ENCODE results near the gene CLCN1.

CLCN1 gene

GRCh38 chr7:143343596-143343995 lies 27.7 kb downstream of the CLCN1 start:
- DNase-seq: no peak

- peak; percentile 24 for DNase-seq
Measured at GRCh38 chr7:143345428-143345900, 29.6 kb downstream of the CLCN1 start.

- DNase-seq: no peak
Measured at GRCh38 chr7:143346018-143346417, 30.1 kb downstream of the CLCN1 start.

GRCh38 chr7:143347950-143348349 lies 32.0 kb downstream of the CLCN1 start:
- no peak for DNase-seq

GRCh38 chr7:143351060-143351459 lies 35.1 kb downstream of the CLCN1 start:
- no peak for DNase-seq

GRCh38 chr7:143351574-143351973 lies 35.7 kb downstream of the CLCN1 start:
- no peak for DNase-seq

GRCh38 chr7:143352531-143353002 lies 36.7 kb downstream of the CLCN1 start:
- no peak for DNase-seq

- no peak for DNase-seq
Measured at GRCh38 chr7:143354376-143354775, 38.5 kb downstream of the CLCN1 start.

- no peak for DNase-seq
Measured at GRCh38 chr7:143354965-143355364, 39.1 kb downstream of the CLCN1 start.

GRCh38 chr7:143355450-143356385 lies 39.8 kb downstream of the CLCN1 start:
- DNase-seq: no peak

GRCh38 chr7:143356414-143357050 lies 40.6 kb downstream of the CLCN1 start:
- no peak for DNase-seq

- no peak for DNase-seq
Measured at GRCh38 chr7:143358626-143359025, 42.7 kb downstream of the CLCN1 start.

GRCh38 chr7:143359771-143360353 lies 44.0 kb downstream of the CLCN1 start:
- no peak for DNase-seq

- peak; percentile 4 for DNase-seq
Measured at GRCh38 chr7:143360788-143361551, 45.1 kb downstream of the CLCN1 start.

GRCh38 chr7:143361552-143362130 lies 45.7 kb downstream of the CLCN1 start:
- no peak for DNase-seq

GRCh38 chr7:143362131-143363015 lies 46.5 kb downstream of the CLCN1 start, which contains the start of gene FAM131B:
Gene FAM131B (minus strand): TSS chr7:143362713. CDS start chr7:143362603, 110 bp downstream.
- no peak for DNase-seq

- DNase-seq: no peak
Measured at GRCh38 chr7:143363016-143363937, 47.4 kb downstream of the CLCN1 start.

- no peak for DNase-seq
Measured at GRCh38 chr7:143367972-143368371, 52.1 kb downstream of the CLCN1 start.

GRCh38 chr7:143368387-143368786 lies 52.5 kb downstream of the CLCN1 start:
- DNase-seq: no peak

Measured in DMS79 (cell line).